ENCODE results near the gene BMP7. TPM values are rescaled to one million over a fixed set of nuclear protein-coding genes. Genes with fewer than 3 reads are reported as not detected.

BMP7 gene
- total and polyA plus RNA-seq, 9 of the 15 experiments (the other 6 are each of a cell fraction or from before 2014, with no cell fraction given) = 0.18 TPM; not detected in 8

DNA sequence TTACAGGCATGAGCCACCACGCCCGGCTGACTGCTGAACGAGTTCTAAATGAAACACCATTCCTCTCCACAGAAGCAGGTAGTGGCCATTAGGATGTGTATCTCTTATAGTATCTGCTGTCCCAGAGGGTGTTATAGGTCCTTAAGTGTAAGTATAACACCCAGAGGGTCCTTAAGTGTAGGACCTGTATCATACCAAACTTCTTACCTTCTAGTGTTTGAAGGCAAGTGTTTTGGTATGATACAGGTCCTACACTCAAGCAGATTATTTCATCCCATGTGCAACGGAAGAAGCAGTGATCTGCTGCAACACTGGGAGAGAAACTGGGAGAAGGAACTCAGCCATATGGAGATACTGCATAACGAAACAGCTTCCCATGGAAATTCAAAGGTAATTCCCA lies 17.4 kb downstream of the BMP7 start:
- H4K20me1 ChIP-seq (replicated peaks; ENCODE audit: control insufficient read depth, insufficient read depth, low read length) = no peaks in the 10 kb centered on the region
- POLR2A ChIA-PET = interaction anchor here (0.6 kb wide), 1 partner anchor 31 kb away, joined by 3 read pairs; no protein-coding TSS in a partner anchor
- TF ChIP-seq, protein P1, sequence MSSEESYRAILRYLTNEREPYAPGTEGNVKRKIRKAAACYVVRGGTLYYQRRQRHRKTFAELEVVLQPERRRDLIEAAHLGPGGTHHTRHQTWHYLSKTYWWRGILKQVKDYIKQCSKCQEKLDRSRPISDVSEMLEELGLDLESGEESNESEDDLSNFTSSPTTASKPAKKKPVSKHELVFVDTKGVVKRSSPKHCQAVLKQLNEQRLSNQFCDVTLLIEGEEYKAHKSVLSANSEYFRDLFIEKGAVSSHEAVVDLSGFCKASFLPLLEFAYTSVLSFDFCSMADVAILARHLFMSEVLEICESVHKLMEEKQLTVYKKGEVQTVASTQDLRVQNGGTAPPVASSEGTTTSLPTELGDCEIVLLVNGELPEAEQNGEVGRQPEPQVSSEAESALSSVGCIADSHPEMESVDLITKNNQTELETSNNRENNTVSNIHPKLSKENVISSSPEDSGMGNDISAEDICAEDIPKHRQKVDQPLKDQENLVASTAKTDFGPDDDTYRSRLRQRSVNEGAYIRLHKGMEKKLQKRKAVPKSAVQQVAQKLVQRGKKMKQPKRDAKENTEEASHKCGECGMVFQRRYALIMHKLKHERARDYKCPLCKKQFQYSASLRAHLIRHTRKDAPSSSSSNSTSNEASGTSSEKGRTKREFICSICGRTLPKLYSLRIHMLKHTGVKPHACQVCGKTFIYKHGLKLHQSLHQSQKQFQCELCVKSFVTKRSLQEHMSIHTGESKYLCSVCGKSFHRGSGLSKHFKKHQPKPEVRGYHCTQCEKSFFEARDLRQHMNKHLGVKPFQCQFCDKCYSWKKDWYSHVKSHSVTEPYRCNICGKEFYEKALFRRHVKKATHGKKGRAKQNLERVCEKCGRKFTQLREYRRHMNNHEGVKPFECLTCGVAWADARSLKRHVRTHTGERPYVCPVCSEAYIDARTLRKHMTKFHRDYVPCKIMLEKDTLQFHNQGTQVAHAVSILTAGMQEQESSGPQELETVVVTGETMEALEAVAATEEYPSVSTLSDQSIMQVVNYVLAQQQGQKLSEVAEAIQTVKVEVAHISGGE (CRISPR knock-in tag; IDR thresholded peaks at IDR 0.05) = peak in 1 of 3 experiments; percentile 79; a peak in 1 of 6 replicates
- TF ChIP-seq SMARCE1 (IDR thresholded peaks at IDR 0.05) = no peak
- H3K4me3 ChIP-seq = no peak overlapping the region
- peaks cover 0 to 5% of the 10 kb centered on the region in 2 experiments; a peak in 1 of 5 replicates for H3K27me3 ChIP-seq (ENCODE audit: control insufficient read depth in 2 of 2, insufficient read depth in 2 of 2, low read length in 2 of 2)
- no peak for DNase-seq (ENCODE audit: extremely low read depth in 1 of 4, low spot score in 3 of 4)
- peaks cover 7 to 12% of the 10 kb centered on the region in 2 experiments; a peak in 2 of 5 replicates for H3K4me1 ChIP-seq (replicated peaks in 1 of 2; ENCODE audit: control insufficient read depth in 2 of 2, insufficient read depth in 2 of 2, low read length in 2 of 2)
- no peak overlapping the region for H2AFZ ChIP-seq (ENCODE audit: low read depth, low read length)
- peaks cover under 1% of the 10 kb centered on the region for H3K9me1 ChIP-seq (ENCODE audit: control insufficient read depth, insufficient read depth, low read length)
- in situ Hi-C loops (cut with MboI) = no loop called here
- no peak overlapping the region for H3K27ac ChIP-seq (ENCODE audit: extremely low read depth, low read depth, low read length)
- no peak for FAIRE-seq
- no peaks in the 10 kb centered on the region for H3K9me3 ChIP-seq (replicated peaks; ENCODE audit: control insufficient read depth, insufficient read depth, low read depth, low read length)
- no peak overlapping the region for H3K9ac ChIP-seq (ENCODE audit: insufficient read depth in 1 of 2, low read depth in 2 of 2, low read length in 2 of 2)
- no peak overlapping the region for H3K4me2 ChIP-seq (ENCODE audit: insufficient read depth, low read length)
- 10% methylated on average over 5 of the region's 5 CpGs for WGBS (ENCODE audit: insufficient coverage, low coverage, missing lambda C conversion rate)
- H3K36me3 ChIP-seq (ENCODE audit: control insufficient read depth, insufficient read depth, low read length) = no peaks in the 10 kb centered on the region
- no peaks in the 10 kb centered on the region for H3K79me2 ChIP-seq (ENCODE audit: control insufficient read depth, insufficient read depth, low read length)
- BruUV-seq (replicated peaks) = no TSS peak
- CTCF ChIA-PET (ENCODE audit: low intra/inter-chr PET ratio) = no interaction called here
- intact Hi-C loops (cut with micrococcal nuclease) = no loop called here
- ATAC-seq = no peak

All from K562 (cell line).